ENCODE results near the gene KLHL5.

DNA sequence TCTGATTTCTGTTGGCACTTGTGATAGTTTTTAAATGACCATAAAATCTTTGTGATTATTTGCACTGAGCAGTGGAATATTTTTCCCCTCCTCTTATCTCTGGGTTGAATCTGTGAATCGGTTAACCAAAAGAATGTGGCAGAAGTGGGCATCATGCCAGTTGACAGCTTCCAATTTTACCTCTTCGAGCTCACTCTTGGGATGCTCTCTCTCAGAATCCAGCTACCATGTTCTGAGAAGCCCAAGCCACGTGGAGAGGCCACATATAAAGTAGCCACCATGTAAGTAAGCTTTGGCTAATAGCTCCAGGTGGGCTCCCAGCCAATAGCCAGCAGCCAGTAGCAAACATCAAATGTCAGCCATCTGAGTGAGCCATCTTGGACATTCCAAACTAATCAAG is 107.4 kb downstream of the KLHL5 start:
- TF ChIP-seq CTCF (IDR thresholded peaks at IDR 0.05; ENCODE audit: low read depth, low read length, poor library complexity, severe bottlenecking) = no peak
- no peak for TF ChIP-seq EZH2phosphoT487 (IDR thresholded peaks at IDR 0.05; ENCODE audit: borderline replicate concordance, low read length)
